Muscle layer of duodenum (tissue), 2 donors: ENCODE measurements around the gene OR51A4.
"Not testable (repeated sequence)": the region's sequence is repeated elsewhere in the genome, so short reads cannot be mapped to it uniquely, and the experiment has no call there.

Source experiments
- H3K27ac ChIP-seq: one replicate; pipeline ENCODE4 v1.7.0; 2013; ENCODE audit warnings: mild to moderate bottlenecking, low read length
- H3K27me3 ChIP-seq: one replicate; pipeline ENCODE4 v1.7.0; 2013; ENCODE audit warnings: low read depth, mild to moderate bottlenecking, control low read depth, low read length
- H3K36me3 ChIP-seq, 2 donors: one replicate each; pipeline ENCODE4 v1.7.0; 2013; ENCODE audit warnings: low read length in 2 of 2, control low read depth in 1 of 2, mild to moderate bottlenecking in 1 of 2; ENCODE audit not compliant: insufficient read depth in 2 of 2, control insufficient read depth in 1 of 2
- H3K4me1 ChIP-seq, 2 donors: one replicate each; pipeline ENCODE4 v1.7.0; 2013; ENCODE audit warnings: low read length in 2 of 2, mild to moderate bottlenecking in 2 of 2, control low read depth in 1 of 2, moderate library complexity in 1 of 2; ENCODE audit not compliant: insufficient read depth in 2 of 2, control insufficient read depth in 1 of 2
- H3K4me3 ChIP-seq, 2 donors: one replicate each; pipeline ENCODE4 v1.7.0; 2013; ENCODE audit warnings: low read length in 2 of 2, low read depth in 1 of 2, mild to moderate bottlenecking in 1 of 2
- H3K9me3 ChIP-seq, 2 donors: one replicate each; pipeline ENCODE4 v1.7.0; 2013; ENCODE audit warnings: low read length in 2 of 2, control low read depth in 1 of 2, mild to moderate bottlenecking in 1 of 2; ENCODE audit not compliant: control insufficient read depth in 1 of 2
- donor health status: healthy.

OR51A4 gene

GRCh38 chr11:4947505-4947904 lies at the start of gene OR51A4:
Gene OR51A4 (minus strand): TSS chr11:4947605. CDS start chr11:4947100, 505 bp downstream.
- Histone ChIP-seq H3K4me3 (no peak within 1 kb of the TSS), H3K4me1 (no peaks in the 10 kb centered on the region), H3K27me3 (no peaks in the 10 kb centered on the region), H3K27ac (no peak within 1 kb of the TSS), H3K36me3 (no peaks in the 10 kb centered on the region), H3K9me3 (no peaks in the 10 kb centered on the region)

GRCh38 chr11:4994551-4994950 lies 47.1 kb upstream of the OR51A4 start, which contains the start of gene OR51L1:
Gene OR51L1 (plus strand): TSS chr11:4994851. CDS start chr11:4998983, 4,132 bp downstream.
- H3K4me1 ChIP-seq = no peaks in the 10 kb centered on the region
- no peaks in the 10 kb centered on the region for H3K36me3 ChIP-seq
- H3K27ac ChIP-seq = no peak within 1 kb of the TSS
- H3K27me3 ChIP-seq = no peaks in the 10 kb centered on the region
- H3K4me3 ChIP-seq = no peak within 1 kb of the TSS
- H3K9me3 ChIP-seq = no peaks in the 10 kb centered on the region

GRCh38 chr11:4991060-4991459 lies 43.7 kb upstream of the OR51A4 start:
- no peak overlapping the region for H3K4me3 ChIP-seq
- no peaks in the 10 kb centered on the region for H3K4me1 ChIP-seq
- no peaks in the 10 kb centered on the region for H3K27me3 ChIP-seq
- H3K9me3 ChIP-seq = no peaks in the 10 kb centered on the region
- H3K36me3 ChIP-seq = no peaks in the 10 kb centered on the region
- no peak overlapping the region for H3K27ac ChIP-seq

GRCh38 chr11:4983841-4984240 lies 36.4 kb upstream of the OR51A4 start:
- no peak overlapping the region for H3K4me3 ChIP-seq
- no peaks in the 10 kb centered on the region for H3K9me3 ChIP-seq
- H3K27me3 ChIP-seq = no peaks in the 10 kb centered on the region
- no peaks in the 10 kb centered on the region for H3K4me1 ChIP-seq
- no peaks in the 10 kb centered on the region for H3K36me3 ChIP-seq
- H3K27ac ChIP-seq = no peak overlapping the region

- Histone ChIP-seq H3K36me3 (no peaks in the 10 kb centered on the region), H3K4me3 (no peak overlapping the region), H3K27ac (no peak overlapping the region), H3K4me1 (no peaks in the 10 kb centered on the region), H3K27me3 (no peaks in the 10 kb centered on the region), H3K9me3 (no peaks in the 10 kb centered on the region)
These were observed 35.3 kb upstream of the OR51A4 start for GRCh38 chr11:4982678-4983077.

GRCh38 chr11:4979036-4979435 lies 31.6 kb upstream of the OR51A4 start:
- Histone ChIP-seq H3K9me3 (no peaks in the 10 kb centered on the region), H3K4me1 (no peaks in the 10 kb centered on the region), H3K4me3 (no peak overlapping the region), H3K36me3 (no peaks in the 10 kb centered on the region), H3K27me3 (no peaks in the 10 kb centered on the region), H3K27ac (no peak overlapping the region)

GRCh38 chr11:4975436-4975835 lies 28.0 kb upstream of the OR51A4 start:
- H3K36me3 ChIP-seq = no peaks in the 10 kb centered on the region
- H3K4me3 ChIP-seq = no peak overlapping the region
- H3K27me3 ChIP-seq = no peaks in the 10 kb centered on the region
- H3K4me1 ChIP-seq = no peaks in the 10 kb centered on the region
- no peaks in the 10 kb centered on the region for H3K9me3 ChIP-seq
- no peak overlapping the region for H3K27ac ChIP-seq

GRCh38 chr11:4962816-4963215 lies 15.4 kb upstream of the OR51A4 start:
- Histone ChIP-seq H3K27me3 (no peaks in the 10 kb centered on the region), H3K4me3 (no peak overlapping the region), H3K4me1 (no peaks in the 10 kb centered on the region), H3K27ac (no peak overlapping the region), H3K9me3 (peaks cover 0 to 2% of the 10 kb centered on the region in 2 donors), H3K36me3 (no peaks in the 10 kb centered on the region)

GRCh38 chr11:4960877-4961276 lies 13.5 kb upstream of the OR51A4 start:
- Histone ChIP-seq H3K4me3 (no peak overlapping the region), H3K27me3 (no peaks in the 10 kb centered on the region), H3K9me3 (peaks cover 0 to 2% of the 10 kb centered on the region in 2 donors), H3K27ac (no peak overlapping the region), H3K4me1 (no peaks in the 10 kb centered on the region), H3K36me3 (no peaks in the 10 kb centered on the region)

GRCh38 chr11:4957396-4957795 lies 10.0 kb upstream of the OR51A4 start:
- Histone ChIP-seq H3K27me3 (no peaks in the 10 kb centered on the region), H3K4me1 (no peaks in the 10 kb centered on the region), H3K27ac (no peak overlapping the region), H3K9me3 (no peaks in the 10 kb centered on the region), H3K4me3 (no peak overlapping the region), H3K36me3 (no peaks in the 10 kb centered on the region)

- H3K27me3 ChIP-seq, H3K9me3 ChIP-seq, H3K4me1 ChIP-seq, H3K4me3 ChIP-seq, H3K27ac ChIP-seq, H3K36me3 ChIP-seq: not testable (repeated sequence)
These were observed 8.2 kb upstream of the OR51A4 start, which contains the start of gene OR51A2 for GRCh38 chr11:4955613-4956012. Gene OR51A2 (minus strand): TSS chr11:4955713. CDS start chr11:4955713, 0 bp downstream.

GRCh38 chr11:4936745-4937144 lies 10.7 kb downstream of the OR51A4 start:
- H3K27me3 ChIP-seq = no peaks in the 10 kb centered on the region
- H3K4me3 ChIP-seq = no peak overlapping the region
- no peaks in the 10 kb centered on the region for H3K36me3 ChIP-seq
- no peaks in the 10 kb centered on the region for H3K4me1 ChIP-seq
- no peak overlapping the region for H3K27ac ChIP-seq
- no peaks in the 10 kb centered on the region for H3K9me3 ChIP-seq
